KMS-11 (cell line): ENCODE results near the gene PRPF19.

Source experiments
- H2AFZ ChIP-seq: fragments of 200-600 bp; sonication (generic); 2 replicates; pipeline ENCODE4 v1.6.1; 2016; ENCODE audit warnings: antibody characterized with exemption, mixed run types, low read depth
- H3K27ac ChIP-seq: fragments of 200-600 bp; sonication (generic); 2 replicates; pipeline ENCODE4 v1.6.1; 2016; ENCODE audit warnings: mild to moderate bottlenecking, mixed run types
- H3K27me3 ChIP-seq: fragments of 200-600 bp; sonication (generic); 2 replicates; pipeline ENCODE4 v1.6.1; 2017; ENCODE audit warnings: mild to moderate bottlenecking, low read depth, mixed run types, moderate library complexity; ENCODE audit not compliant: insufficient read depth
- H3K36me3 ChIP-seq: fragments of 200-600 bp; sonication (generic); 2 replicates; pipeline ENCODE4 v1.6.1; 2017; ENCODE audit warnings: mild to moderate bottlenecking, mixed run types; ENCODE audit not compliant: insufficient read depth
- H3K4me1 ChIP-seq: fragments of 200-600 bp; sonication (generic); 2 replicates; pipeline ENCODE4 v1.6.1; 2016; ENCODE audit warnings: mild to moderate bottlenecking, low read depth, mixed run types; ENCODE audit not compliant: poor library complexity, severe bottlenecking
- H3K4me2 ChIP-seq: fragments of 200-600 bp; sonication (generic); 2 replicates; pipeline ENCODE4 v1.7.0; 2016; ENCODE audit warnings: mild to moderate bottlenecking, mixed run types
- H3K4me3 ChIP-seq: fragments of 200-600 bp; sonication (generic); IDR thresholded peaks from 2 replicates; pipeline ENCODE4 v1.6.1; 2017; ENCODE audit warnings: low read depth, low read length, mixed read lengths; ENCODE audit not compliant: insufficient read depth
- H3K79me2 ChIP-seq: fragments of 200-600 bp; sonication (generic); 2 replicates; pipeline ENCODE4 v1.6.1; 2016; ENCODE audit warnings: low read depth, mixed run types; ENCODE audit not compliant: insufficient read depth
- H3K9ac ChIP-seq: fragments of 200-600 bp; sonication (generic); 2 replicates; pipeline ENCODE4 v1.6.1; 2016; ENCODE audit warnings: mild to moderate bottlenecking, mixed run types
- H4K20me1 ChIP-seq: fragments of 200-600 bp; sonication (generic); 2 replicates; pipeline ENCODE4 v1.6.1; 2016; ENCODE audit warnings: mild to moderate bottlenecking, mixed run types; ENCODE audit not compliant: insufficient read depth
- CTCF ChIP-seq: fragments of 200-600 bp; sonication (generic); conservative IDR thresholded peaks from 2 replicates; pipeline ENCODE4 v1.6.1; 2017; ENCODE audit warnings: low read depth, mild to moderate bottlenecking, antibody characterized with exemption, low read length, moderate library complexity, mixed read lengths

The PRPF19 gene

GRCh38 chr11:60895687-60896086 lies 10.7 kb downstream of the PRPF19 start:
- no peak overlapping the region for H3K4me3 ChIP-seq
- H3K9ac ChIP-seq, result no peak overlapping the region
- TF ChIP-seq CTCF, result no peak
- no peak overlapping the region for H2AFZ ChIP-seq
- H3K27me3 ChIP-seq, result no peaks in the 10 kb centered on the region
- no peak overlapping the region for H3K4me2 ChIP-seq
- peaks cover 14% of the 10 kb centered on the region for H3K36me3 ChIP-seq
- no peak overlapping the region for H3K27ac ChIP-seq
- no peaks in the 10 kb centered on the region for H3K79me2 ChIP-seq
- H4K20me1 ChIP-seq, result no peaks in the 10 kb centered on the region
- H3K4me1 ChIP-seq, result peaks cover 8% of the 10 kb centered on the region

GRCh38 chr11:60891103-60891741 lies 15.2 kb downstream of the PRPF19 start:
- H4K20me1 ChIP-seq, result no peaks in the 10 kb centered on the region
- 0 out of 2 replicates have a peak, but pooled peaks cover 3% of the 10 kb centered on the region for H3K36me3 ChIP-seq
- TF ChIP-seq CTCF, result no peak
- no peak overlapping the region for H3K4me2 ChIP-seq
- H3K9ac ChIP-seq, result no peak overlapping the region
- no peaks in the 10 kb centered on the region for H3K27me3 ChIP-seq
- H3K4me3 ChIP-seq, result no peak overlapping the region
- H2AFZ ChIP-seq, result no peak overlapping the region
- no peaks in the 10 kb centered on the region for H3K79me2 ChIP-seq
- H3K27ac ChIP-seq, result no peak overlapping the region
- peaks cover 3% of the 10 kb centered on the region for H3K4me1 ChIP-seq

DNA sequence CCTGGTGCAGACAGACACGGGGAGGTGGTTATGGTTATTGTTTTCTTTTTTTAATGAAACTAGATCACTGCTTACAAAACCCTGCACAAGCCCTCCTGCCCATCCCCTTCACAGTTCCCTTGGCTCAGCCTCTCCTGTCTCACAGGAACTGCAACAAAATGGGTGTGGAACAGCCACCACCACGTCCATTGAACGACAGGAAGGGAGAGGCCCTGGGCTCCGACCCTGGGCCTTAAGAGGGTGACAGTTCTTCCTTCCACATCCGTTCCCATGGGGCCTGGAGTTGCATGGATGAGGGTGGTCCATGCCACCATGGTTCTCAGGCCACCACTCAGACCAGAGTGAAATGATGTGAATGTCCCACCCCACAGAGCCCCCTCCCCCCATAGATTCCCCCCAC lies 15.7 kb downstream of the PRPF19 start:
- Histone ChIP-seq H3K36me3 (0 out of 2 replicates have a peak, but pooled peaks cover 1% of the 10 kb centered on the region), H3K4me2 (no peak overlapping the region)

DNA sequence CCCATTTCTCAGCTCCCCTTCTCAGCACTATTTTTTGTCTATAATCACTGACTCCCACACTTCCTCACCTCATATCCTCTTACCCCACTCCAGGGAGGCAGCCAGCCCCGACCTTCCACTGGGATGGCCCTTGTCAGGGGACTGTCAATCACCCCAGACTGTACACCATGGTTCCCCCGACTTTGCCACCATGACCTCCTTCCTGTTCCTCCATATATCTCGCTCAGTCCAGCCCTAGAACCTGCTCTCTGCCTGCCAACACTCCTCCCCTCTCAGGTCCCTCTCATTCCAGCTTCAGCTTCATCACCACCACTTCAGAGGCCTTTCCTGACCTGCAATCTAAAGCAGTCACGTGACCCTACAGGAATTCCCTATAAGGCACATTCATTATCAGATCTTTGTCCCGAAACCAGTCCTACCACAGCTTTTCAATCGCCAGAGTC lies 16.5 kb downstream of the PRPF19 start:
- Histone ChIP-seq H3K4me2 (no peak overlapping the region), H3K27me3 (no peaks in the 10 kb centered on the region), H3K27ac (no peak overlapping the region), H3K4me1 (peaks cover 3% of the 10 kb centered on the region), H3K79me2 (no peaks in the 10 kb centered on the region), H4K20me1 (no peaks in the 10 kb centered on the region), H3K36me3 (no peaks in the 10 kb centered on the region), H2AFZ (no peak overlapping the region), H3K4me3 (no peak overlapping the region), H3K9ac (no peak overlapping the region)
- TF ChIP-seq CTCF, result no peak

More for the DNA sequence above, 15.7 kb downstream of the PRPF19 start:
- Histone ChIP-seq H2AFZ (no peak overlapping the region), H4K20me1 (no peaks in the 10 kb centered on the region), H3K27ac (no peak overlapping the region), H3K4me1 (peaks cover 3% of the 10 kb centered on the region), H3K27me3 (no peaks in the 10 kb centered on the region), H3K4me3 (no peak overlapping the region), H3K9ac (no peak overlapping the region), H3K79me2 (no peaks in the 10 kb centered on the region)
- TF ChIP-seq CTCF, result no peak
